NCI-H524 (cell line): ENCODE results near the gene FKRP.
"Not testable (repeated sequence)": the region's sequence is repeated elsewhere in the genome, so short reads cannot be mapped to it uniquely, and the experiment has no call there.

ENCODE experiments used
- DNase-seq, 2 experiments: peaks; one replicate each; lab custom pipeline; 2025; lab: John Stamatoyannopoulos, UW

The FKRP gene

DNA sequence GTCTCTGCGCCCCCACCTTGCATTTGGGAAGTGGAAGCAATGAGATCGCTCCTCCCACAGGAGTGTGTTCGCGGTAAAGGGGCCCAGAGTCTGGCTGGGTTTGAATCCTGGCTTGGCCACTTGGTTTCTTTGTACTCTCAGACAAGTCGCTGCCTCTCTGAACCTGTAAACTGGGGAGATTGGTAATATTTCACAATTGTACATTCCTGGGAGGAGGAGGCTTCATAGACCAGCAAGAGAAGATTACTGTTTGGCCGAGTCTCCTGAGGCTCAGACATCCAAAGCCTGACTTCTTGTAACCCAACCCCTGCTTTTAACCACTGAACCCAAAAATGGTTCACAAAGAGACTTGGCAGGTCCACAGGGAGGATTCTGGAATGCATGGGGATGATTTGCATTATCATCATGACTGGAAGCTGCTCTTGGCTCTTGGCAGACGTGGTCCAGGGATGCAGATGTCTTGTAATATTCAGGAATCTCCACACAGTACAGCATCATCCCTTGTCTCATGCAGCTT, 14.0 kb downstream of the FKRP start:
- no peak for DNase-seq

DNA sequence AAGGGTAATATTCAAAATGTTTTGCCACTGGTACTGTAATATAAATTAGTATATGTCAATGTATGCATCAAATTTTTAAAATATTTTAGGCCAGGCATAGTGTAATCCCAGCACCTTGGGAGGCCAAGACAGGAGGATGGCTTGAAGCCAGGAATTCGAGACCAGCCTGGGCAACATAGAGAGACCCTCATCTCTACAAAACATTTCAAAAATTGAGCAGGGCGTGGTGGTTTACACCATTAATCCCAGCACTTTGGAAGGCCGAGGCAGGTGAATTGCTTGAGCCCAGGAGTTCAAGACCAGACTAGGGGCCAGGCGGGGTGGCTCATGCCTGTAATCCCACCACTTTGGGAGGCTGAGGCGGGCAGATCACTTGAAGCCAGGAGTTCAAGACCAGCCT, 14.5 kb downstream of the FKRP start:
- DNase-seq, result no peak

DNA sequence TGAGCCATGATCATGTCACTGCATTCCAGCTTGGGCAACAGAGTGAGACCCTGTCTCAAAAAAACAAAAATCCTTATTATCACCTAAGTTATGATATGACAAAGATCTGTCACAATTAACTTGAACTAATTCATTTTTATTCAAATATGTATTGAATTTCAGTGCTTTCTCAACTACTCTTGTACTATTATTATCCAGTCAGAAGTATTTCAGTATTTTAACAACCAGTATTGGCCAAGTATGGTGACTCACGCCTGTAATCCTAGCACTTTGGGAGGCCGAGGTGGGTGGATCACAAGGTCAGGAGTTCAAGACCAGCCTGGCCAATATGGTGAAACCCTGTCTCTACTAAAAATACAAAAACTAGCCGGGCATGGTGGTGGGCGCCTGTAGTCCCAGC, 15.0 kb downstream of the FKRP start:
- not testable (repeated sequence) for DNase-seq

DNA sequence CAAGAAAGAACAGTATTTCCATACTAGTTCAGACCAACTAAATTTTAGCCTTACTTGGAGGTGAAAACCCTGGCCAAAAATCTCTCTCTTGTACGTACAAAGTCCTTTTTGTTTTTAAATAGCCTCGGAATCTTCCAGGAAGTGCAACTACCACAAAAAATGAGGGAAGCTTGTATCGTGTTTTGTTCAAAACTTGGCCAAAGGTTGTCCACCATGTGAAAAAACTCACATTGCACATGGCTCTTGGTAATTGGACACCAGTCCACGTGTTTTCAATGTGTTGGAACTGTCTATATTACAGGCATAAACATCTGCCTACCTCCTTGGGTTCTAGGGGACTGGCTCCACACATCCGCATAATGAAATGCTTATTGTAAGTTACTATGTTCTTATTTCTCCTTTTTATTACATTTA, 15.6 kb downstream of the FKRP start:
- DNase-seq, result no peak

DNA sequence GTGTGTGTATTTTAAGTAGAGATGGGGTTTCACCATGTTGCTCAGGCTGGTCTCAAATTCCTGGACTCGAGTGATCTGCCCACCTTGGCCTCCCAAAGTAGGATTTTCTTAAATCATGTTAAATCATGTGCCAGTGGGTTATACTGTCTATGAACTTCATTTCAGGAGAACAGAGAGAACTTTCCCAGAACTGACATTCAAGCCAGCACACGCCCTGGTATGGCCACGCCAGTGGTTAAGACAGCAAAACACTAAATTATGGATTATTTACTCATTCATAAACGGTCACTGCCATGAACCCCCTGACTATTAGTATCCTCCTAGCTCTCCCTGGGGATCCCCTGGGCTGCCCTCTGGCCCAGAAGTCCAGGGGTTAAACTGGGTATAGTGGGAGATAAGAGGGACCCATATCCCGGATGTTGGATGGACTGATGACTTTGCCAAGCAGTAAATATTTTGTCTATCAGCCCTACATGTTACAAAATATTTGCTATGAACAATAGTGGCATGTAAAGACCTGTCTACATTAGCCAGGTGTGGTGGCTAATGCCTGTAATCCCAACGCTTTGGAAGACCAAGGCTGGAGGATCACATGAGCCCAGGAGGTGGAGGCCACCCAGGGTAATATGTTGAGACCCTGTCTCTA, 16.5 kb downstream of the FKRP start:
- no peak for DNase-seq

DNA sequence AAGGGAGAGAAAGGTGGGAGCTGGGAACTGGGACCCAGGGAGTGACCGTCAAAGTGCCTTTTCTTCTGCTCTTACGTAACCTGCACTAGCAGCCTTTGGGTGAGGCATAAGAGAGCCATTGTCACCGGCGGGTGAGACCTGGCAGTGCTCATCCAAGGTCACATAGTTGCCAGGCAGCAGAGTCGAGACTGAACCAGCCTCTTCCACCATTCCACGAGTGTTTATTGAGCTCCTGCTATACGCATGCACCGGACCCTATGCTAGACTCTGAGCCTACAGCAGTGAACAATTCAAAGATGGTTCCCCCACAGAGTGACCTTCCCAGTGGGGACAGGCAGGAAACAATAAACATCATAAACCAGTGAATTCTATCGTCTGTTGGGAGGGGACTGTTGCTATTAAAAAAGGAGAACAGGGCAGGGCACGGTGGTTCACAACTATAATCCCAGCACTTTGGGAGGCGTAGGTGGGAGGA, 19.0 kb downstream of the FKRP start:
- DNase-seq, result no peak

DNA sequence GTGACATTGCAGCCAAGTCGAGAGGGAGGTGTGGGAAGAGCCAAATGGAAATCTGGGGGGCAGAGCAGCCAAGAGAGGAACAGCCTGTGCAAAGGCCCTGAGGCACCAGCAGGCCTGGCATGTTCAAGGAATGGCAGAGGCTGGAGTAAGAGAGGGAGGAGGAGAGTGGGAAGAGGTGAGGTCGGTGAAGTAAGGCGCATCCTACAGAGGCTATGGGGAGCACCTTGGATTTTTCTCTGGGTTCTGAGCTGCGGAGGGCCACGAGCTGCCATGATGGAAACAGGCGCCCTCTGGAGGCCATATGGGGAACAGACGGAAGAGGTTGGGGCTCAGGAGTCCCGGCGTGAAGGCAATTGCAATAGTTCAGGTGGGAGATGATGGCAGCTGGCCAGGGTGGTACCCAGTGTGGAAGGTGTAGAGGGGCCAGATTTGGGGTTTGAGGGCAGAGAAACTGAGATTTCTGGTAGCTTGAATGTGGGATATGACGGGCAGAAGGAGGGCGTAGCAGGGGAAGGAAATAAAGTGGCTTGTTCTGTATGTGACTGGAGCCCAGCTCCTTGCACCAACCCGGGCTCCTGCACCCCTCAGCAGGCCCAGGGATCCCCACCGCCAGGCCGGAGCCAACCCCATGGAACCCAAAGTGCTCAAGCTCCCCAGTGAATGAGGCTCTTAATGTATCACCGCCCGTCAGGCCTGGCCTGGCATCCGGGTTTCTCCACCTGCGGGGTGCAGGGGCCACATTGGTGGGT, 20.9 kb downstream of the FKRP start:
- peak in 1 of 2 experiments; percentile 44 for DNase-seq

DNA sequence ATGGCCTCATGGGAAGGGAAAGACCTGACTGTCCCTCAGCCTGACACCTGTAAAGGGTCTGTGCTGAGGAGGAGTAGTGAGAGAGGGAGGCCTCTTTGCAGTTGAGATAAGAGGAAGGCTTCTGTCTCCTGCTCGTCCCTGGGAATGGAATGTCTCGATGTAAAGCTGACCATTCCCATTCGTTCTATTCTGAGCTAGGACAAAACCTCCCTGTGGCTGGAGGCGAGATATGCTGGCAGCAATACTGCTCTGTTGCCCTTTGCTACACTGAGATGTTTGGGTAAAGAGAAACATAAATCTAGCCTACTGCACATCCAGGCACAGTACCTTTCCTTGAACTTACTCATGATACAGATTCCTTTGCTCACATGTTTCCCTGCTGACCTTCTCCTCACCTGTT, 22.9 kb downstream of the FKRP start:
- DNase-seq, result not testable (repeated sequence)

DNA sequence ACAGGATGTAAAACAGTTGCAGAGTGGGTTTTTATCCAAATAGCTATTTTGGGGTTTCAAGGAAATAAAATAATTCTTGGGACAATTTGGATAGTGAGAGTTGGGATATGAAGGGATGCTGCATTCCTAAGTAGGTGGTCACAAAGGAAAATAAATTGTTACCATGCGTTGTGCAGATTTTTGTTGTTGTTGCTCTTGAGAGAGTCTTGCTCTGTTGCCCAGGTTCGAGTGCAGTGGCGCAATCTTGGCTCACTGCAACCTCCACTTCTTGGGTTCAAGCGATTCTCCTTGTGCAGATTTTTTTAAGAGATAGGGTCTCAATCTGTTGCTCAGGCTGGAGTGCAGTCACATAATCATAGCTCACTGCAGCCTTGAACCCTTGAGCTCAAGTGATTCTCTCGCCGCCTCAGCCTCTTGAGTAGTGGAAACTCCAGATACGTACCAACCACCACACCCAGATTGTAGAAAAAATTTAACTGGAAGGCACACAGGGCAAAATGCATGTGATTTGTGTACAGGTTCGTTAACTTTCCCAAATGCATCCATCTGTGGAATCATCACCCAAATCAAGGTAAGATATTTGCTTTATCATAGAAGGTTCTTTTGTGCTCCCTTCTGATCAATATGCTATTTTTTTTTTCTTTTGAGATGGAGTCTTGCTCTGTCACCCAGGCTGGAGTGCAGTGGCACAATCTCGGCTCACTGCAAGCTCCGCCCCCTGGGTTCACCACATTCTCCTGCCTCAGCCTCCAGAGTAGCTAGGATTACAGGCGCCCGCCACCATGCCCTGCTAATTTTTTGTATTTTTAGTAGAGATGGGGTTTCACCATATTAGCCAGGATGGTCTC, 26.5 kb downstream of the FKRP start:
- no peak for DNase-seq

DNA sequence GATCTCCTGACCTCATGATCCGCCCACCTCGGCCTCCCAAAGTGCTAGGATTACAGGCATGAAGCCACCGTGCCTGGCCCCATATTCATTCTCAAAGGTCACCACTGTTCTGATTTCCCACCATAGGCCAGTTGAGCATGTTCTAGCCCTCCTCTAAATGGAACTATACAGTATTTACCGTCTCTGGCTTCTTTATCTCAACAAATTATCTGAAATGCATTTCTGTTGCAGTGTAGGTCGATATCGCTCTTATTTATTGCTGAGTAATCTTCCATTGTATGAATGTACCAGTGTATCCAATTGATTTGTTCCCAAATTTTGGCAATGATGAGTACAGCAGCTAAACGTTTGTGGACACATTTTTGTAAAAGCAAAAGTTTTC, 27.2 kb downstream of the FKRP start:
- no peak for DNase-seq

DNA sequence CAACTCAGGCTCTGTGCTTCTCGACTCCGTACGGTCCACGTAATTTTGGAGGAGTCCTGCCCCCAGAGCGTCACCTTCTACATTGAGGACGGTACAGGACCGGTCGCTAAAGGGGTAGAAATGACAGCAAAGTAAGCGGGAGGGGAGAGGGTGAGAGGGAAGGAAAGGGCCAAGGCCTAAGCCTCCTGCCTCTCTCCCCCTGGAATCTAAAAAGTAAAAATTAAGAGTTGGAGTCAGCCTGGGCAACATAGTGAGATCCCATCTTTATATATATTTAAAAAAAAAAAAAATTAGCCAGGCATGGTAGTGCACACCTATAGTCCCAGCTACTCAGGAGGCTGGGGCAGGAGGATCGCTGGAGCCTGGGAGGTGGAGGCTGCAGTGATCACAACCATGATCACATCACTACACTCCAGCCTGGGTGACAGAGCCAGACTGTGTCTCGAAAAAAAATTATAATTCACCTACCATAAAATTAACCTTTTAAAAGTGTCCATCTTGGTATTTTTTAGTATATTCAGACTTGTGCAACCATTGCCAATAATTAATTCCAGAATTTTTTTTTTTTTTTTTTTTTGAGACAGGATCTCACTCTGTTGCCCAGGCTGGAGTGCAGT, 29.9 kb downstream of the FKRP start:
- DNase-seq, result no peak

DNA sequence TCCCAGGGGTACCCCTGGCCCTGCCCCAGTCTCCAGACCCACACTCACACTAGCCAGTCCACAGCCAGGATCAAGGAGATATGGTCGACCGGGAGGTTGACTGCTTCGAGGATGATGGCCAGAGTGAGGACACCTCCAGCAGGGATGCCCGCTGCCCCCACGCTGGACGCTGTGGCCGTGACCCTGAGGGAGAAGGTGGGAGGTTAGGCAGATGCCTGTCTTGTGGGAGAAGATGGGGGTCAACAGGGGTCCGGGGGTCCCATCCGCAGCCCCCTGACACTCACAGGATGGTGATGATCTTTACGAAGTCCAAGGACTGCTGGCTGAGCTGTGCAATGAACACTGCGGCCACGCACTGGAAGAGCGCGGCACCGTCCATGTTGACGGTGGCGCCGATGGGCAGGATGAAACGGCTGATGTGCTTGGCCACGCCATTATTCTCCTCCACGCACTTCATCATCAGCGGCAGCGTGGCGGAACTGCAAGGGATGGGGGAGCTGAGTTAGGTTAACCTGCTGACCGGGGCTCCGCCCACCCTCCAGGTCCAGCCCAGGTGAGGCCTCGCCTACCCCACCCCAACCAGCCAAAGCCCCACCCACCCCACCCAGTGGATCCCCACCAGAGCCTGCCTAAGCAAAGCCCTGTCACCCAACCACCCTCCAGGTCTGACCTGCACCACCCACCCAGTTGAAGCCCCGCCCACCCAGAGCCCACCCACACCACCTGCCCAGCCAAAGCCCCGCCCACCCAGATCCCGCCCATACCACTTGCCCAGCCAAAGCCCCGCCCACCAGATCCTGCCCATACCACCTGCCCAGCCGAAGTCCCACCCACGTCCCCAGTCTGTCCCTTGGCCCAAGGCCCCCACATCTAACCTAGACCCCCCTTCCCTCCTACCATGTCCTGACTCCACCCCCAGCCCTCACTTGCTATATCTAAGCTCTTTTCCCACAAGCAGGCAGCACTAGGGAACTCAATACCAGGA, 31.4 kb downstream of the FKRP start:
- DNase-seq, result no peak

DNA sequence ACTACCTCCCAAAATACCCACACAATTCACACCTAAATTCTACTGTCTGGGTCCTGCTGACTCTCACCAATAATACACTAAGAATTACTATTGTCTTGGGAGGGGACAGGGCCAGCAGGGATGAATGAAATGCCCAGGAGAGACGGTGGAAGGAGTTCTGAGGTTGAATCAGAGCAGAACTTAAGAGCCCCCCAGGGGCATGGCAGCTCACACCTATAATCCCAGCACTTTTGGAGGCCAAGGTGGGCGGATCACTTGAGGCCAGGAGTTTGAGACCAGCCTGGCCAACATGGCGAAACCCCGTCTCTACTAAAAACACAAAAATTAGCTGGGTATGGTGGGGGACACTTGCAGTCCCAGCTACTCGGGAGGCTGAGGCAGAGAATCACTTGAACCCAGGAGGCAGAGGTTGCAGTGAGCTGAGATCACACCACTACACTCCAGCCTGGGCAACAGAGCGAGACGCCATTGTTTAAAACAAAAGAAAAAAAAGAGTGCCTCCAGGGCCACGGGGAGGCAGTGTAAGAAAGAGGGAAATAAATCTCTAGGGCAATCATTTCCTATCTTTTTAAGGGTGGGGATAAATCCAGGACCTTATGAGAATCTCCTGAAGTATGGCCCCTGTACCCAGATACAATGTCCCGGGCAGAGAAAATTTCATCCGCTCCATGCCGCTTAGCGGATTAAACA, 32.2 kb downstream of the FKRP start:
- not testable (repeated sequence) for DNase-seq

DNA sequence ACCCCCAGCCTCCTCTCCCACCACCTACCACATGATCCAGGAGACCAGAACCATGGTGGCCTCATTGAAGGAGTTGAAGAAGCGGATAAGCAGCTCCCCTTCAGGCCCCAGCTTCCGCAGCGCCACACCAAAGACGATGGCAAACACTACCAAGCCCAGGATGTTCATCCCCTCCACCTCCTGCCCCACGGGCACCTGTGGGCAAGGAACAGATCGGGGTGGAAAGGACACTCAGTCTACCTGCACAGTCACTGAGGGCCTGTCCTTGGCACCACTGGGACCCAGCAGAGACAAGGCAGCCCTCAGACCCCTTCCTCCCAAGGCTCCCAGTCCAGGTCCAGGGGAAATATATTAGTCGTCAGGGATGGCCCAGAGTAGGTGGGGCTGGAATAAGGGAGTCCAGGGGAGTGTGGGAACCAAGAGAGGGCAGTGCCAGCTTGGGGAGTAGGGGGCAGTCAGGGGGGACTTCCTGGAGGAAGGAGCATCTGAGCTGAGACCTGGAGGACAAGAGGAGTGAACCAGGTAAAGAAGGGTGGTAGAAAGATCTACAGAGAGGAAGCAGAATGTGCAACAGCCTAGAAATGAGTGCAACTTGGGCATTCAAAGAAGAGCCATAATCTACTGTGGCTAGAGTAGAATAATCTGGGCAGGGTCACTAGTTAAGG, 36.6 kb downstream of the FKRP start:
- DNase-seq, result no peak

DNA sequence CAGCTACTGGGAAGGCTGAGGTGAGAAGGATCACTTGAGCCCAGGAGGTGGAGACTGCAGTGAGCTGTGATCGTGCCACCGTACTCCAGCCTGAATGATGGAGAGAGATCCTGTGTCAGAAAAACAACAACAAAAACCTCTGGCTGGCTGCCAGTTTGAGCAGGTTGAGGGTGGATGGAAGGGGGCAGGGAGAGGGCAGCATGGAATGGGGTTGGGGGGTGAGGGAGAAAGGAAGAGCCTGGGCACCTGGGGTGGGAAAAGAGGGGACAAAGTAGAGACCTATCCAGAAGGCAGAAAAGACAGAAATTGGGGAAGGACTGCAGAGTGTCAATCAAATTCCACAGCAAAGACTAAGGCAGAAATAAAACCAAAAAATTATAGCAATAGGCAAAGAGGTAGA, 37.8 kb downstream of the FKRP start:
- DNase-seq, result peak in 1 of 2 experiments; percentile 11

DNA sequence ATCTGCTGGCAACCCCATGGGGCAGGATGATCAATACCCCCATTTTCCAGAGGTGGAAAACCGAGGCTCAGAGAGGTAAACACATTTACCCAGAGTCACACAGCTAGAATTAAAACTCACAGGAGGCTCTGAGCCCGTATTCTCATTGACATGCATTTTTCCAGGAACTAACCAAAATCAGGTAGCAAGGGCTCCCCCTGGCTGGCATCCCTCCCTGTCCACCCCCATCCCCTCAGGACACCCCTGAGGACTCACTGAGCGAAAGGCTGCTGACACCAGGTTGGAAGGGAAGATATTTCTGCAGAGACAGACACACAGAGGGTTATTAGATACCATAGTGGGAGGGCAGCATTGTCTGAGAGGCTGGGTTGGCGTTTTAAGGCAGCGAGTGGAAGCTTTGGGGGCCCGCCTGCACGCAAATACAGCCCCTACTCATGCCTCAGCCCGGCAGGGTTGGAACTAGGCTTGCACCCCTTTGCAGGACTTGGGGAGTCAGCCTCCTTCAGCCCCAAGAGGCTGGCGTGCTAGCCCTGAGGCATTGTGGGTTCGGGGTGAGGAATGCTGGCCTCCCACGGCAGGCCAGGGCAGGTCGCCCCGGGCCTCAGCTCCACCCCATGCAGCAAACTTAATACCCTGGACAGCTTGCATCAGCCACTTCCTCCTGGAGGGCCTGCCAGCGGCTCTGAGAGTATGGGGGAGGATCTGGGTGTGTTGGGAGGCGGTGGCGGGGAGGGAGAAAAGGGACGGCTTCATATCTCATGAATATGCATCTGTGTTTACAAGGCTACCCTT, 38.6 kb downstream of the FKRP start:
- peak; percentile 62 to 75 for DNase-seq

DNA sequence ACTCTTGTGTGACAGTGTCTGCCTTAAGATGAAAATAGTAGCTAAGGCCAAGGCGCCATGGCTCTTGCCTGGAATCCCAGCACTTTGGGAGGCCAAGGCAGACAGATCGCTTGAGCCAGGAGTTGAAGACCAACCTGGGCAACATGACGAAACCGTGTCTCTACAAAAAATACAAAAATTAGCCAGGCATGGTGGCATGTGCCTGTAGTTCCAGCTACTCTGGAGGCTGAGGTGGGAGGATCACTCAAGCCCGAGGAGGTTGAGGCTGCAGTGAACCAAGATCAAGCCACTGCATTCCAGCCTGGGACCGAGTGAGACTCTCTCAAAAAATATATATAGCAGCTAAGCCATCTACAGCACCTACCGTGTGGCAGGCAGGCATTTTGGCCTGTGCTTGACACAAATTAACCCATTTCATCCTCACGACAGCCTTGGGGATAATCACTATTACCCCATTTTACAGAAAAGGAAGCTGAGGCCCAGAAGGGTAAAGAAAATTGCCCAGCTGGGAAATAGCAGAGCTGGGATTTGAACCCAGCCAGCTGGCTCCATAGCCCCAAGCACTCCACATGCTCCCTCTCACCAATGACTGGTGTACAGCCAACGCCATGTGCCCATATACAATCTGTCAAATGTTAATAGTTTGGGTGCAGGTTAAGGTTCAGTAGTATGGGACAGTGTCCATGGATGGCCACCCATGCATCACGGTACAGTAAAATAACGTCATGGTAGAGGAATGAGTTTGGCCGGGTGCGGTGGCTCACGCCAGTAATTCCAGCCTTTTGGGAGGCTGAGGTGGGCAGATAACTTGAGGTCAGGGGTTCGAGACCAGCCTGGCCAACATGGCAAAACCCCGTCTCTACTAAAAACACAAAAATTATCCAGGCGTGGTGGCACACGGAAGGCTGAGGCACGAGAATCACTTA, 39.5 kb downstream of the FKRP start:
- no peak for DNase-seq

DNA sequence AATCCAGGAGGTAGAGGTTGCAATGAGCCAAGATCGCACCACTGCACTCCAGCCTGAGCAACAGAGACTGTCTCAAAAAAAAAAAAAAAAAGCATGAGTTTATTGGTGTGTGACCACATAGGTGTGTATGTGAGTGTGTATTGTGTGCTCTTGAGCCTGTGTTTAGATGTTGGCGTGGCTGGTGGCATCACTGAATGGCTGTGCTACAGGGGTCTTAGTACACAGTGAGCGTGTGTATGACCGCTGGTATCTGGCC, 40.1 kb downstream of the FKRP start:
- DNase-seq, result no peak
